GM11168 (cell line): ENCODE results near the gene FSTL5.
"Not testable (repeated sequence)": the region's sequence is repeated elsewhere in the genome, so short reads cannot be mapped to it uniquely, and the experiment has no call there.

Source experiments
- in situ Hi-C: fragments of 300-500 bp; cut with MboI; formaldehyde crosslinking; loops from one replicate; pipeline ENCODE4 v1.12.0; 2022; ENCODE audit warnings: low sequenced_read_pairs; ENCODE audit not compliant: unreplicated experiment

Gene FSTL5

GRCh38 chr4:162104459-162105124 lies 59.2 kb downstream of the FSTL5 start:
- in situ Hi-C loops = no loop called here

DNA sequence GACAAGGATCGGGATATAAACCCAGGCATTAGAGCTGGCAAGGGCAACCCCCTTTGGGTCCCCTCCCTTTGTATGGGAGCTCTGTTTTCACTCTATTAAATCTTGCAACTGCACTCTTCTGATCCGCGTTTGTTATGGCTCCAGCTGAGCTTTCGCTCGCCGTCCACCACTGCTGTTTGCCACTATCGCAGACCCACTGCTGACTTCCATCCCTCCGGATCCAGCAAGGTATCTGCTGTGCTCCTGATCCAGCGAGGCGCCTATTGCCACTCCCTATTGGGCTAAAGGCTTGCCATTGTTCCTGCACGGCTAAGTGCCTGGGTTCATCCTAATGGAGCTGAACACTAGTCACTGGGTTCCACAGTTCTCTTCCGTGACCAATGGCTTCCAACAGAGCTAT lies 59.9 kb downstream of the FSTL5 start:
- in situ Hi-C loops = not testable (repeated sequence)

DNA sequence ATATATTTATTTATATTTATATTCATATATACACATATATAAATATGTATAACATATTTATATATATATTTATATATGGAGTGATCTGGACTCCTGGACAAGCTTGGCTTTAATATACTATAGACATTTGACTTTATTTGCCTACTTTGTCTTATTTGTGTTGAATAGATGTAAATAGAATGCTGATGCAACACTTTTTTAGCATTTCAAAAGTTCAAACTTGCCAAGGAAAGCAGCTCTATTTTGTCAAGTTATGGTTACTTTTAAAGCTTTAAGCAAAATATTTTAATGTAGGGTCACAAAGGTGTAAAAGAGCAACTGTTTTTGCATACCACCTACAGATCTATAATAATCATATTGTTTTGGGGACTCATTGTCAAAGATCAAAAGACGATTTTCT lies 61.1 kb downstream of the FSTL5 start:
- in situ Hi-C loops = no loop called here

GRCh38 chr4:162101337-162101736 lies 62.5 kb downstream of the FSTL5 start:
- in situ Hi-C loops = no loop called here

- in situ Hi-C loops = no loop called here
These were observed 88.1 kb downstream of the FSTL5 start for GRCh38 chr4:162075726-162076125.

DNA sequence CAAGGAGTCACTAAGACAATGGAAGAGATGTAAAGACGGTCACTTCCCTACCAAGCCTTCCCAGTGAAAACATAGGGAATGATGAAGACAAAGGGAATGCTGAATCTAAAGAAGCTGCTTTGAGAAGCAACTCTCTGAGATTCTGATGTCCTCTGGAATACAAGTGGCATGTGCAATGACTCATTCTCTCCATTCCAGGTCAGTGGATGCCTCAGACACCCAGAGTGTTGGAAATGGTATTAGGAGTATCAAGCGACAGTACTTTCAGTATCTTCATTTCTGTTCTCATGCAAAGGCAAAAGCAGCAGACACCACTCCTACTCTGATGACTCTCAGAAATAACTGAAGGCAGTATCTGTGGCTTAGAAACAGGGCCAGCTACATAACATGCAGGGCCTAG lies 102.6 kb downstream of the FSTL5 start:
- in situ Hi-C loops = no loop called here

GRCh38 chr4:162059656-162060055 lies 104.1 kb downstream of the FSTL5 start:
- in situ Hi-C loops = no loop called here

GRCh38 chr4:162056990-162057389 lies 106.8 kb downstream of the FSTL5 start:
- in situ Hi-C loops = no loop called here

- in situ Hi-C loops = no loop called here
These were observed 117.7 kb downstream of the FSTL5 start for GRCh38 chr4:162046135-162046534.

GRCh38 chr4:162038112-162038511 lies 125.7 kb downstream of the FSTL5 start:
- in situ Hi-C loops = no loop called here

DNA sequence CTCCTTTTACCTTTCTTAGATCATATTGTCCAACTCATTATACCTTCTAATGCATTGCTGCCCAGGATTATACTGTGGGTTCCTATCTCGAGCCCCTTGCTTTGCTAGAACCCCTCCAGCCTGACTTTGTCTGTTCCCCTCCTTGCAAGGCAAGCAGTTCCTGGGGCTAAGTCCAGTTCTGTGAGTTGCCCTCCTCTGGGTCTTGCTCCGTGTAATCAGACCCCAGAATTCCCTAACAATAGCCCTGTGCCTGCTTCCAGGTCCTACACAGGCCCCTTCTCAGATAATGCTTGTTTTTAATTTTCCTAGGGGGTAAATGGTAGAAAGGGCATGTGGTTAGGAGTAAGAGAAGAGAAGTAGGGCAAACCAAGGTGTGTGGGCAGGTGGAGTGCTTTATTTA lies 145.9 kb downstream of the FSTL5 start:
- in situ Hi-C loops = no loop called here

GRCh38 chr4:162016991-162017390 lies 146.8 kb downstream of the FSTL5 start:
- in situ Hi-C loops = no loop called here

DNA sequence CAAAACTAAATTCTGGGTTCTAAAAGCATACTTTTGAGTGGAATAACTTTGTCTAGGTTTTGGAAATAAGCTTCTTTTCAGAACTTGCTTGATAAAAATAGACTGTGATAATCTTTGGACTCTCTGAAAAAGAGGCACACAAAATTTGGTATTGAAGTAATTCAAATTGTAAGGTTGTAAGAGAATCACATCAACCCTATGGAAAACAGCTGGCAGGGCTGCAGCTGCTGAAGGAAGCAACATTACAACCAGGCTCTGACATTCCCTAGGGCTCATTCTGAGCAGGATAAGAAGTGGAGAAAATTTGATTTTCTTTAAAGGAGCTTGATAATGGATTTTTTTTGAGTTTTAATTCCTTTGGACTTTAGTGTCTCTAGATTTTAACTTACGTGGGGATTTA lies 147.6 kb downstream of the FSTL5 start:
- in situ Hi-C loops = no loop called here

GRCh38 chr4:162015090-162015489 lies 148.7 kb downstream of the FSTL5 start:
- in situ Hi-C loops = no loop called here

GRCh38 chr4:162011089-162011488 lies 152.7 kb downstream of the FSTL5 start:
- in situ Hi-C loops = no loop called here

DNA sequence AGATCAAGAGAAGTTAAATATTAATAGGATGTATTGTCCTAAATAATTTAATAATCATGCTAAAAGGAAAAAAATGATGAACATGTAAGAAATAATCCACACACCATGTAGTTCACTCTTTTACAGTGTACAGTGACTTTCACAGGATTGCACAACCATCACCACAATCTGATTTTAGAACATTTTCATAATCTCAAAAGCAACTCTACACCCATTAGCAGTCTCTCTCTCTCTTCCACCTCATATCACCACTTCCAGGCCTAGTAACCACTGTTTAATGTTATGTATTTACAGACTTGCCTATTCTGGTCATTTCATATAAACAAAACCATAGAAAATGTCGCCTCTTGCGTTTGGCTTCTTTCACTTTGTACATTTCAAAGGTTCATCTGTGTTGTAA lies 153.4 kb downstream of the FSTL5 start:
- in situ Hi-C loops = no loop called here

GRCh38 chr4:161992317-161992716 lies 171.5 kb downstream of the FSTL5 start:
- in situ Hi-C loops = no loop called here

DNA sequence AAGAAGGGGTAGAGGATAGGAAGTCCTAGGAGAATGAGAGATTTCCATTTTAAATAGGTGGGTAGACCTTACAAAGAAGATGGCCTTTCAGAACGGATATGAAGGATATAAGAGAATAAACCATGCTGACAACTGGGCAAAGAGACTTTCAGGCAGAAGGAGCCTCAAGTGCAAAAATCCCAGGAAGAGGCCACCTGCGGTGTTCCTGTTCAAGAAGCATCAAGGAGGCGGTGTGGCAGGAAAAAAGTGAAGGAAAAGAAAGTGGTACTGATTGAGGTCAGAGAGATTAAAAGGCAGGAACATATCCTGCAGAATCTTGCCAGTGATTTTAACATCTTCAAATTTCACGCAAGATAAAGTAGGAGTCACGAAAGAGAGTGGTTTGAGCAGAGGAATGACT lies 172.0 kb downstream of the FSTL5 start:
- in situ Hi-C loops = no loop called here

GRCh38 chr4:161990721-161991120 lies 173.1 kb downstream of the FSTL5 start:
- in situ Hi-C loops = no loop called here

DNA sequence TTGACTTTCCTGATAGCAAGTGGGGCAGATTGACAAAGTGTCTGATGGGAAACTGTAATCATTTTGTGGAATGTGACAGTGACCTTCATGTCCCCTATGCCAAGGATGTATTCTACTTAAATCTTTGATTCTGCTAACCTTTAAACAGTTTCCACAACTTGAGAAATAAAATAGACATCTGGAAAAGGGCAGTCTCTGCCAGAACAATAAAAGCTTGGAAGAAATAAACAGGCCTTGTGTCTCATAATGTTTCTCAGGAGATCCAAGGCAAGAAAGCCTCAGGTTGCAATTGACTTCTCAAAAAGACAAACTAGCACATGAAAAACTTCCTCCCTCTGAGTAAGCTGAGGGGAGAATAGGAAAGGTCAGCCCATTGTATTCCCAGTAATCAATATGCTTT lies 174.9 kb downstream of the FSTL5 start:
- in situ Hi-C loops = no loop called here

DNA sequence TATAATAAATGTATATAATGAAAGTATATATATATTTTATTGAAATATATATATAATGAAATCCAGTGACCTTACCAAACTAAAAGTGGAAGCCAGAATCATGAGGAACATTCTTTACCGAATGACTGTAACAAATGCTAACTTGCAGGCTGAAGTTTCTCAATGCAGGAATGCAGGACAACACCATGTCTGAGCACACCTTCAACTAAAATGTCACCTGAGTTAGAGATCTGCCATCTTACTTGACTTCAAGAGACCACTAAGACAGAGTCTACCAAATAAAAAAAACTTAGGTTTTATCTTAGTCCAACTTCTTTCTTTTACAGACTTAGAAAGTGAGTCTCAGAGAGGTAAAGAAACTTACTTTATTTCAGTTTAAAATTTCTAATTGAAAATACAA lies 176.2 kb downstream of the FSTL5 start:
- in situ Hi-C loops = no loop called here

DNA sequence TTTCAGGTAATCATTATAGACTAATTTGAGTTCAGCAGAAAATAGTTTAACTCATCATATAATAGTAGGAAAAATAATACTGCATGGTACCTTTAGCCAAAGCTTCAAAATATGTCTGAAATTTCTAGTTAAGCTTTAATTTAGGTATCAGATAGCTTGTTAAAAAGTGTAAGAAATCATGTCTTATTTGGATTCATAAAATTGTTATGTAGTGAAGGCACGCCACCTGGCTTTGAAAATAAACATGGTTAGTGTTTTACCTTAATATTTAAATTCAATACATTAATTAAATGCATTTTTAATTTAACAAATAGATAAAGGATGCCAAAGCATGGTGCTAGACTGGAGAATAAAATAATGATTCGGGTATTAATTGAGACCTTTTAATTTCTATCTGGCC lies 211.4 kb downstream of the FSTL5 start:
- in situ Hi-C loops = no loop called here
